GM23248 (cell line): Measurements from ENCODE around the gene RNASE7. TPM values are rescaled to one million over a fixed set of nuclear protein-coding genes. Genes with fewer than 3 reads are reported as not detected.
"Not testable (repeated sequence)": the region's sequence is repeated elsewhere in the genome, so short reads cannot be mapped to it uniquely, and the experiment has no call there.

ENCODE experiments used
- DNase-seq: peaks from one replicate; pipeline ENCODE4 v3.0.0-alpha.2; 2015
- H2AFZ ChIP-seq: fragments of 200-600 bp; sonication (generic); 2 replicates; pipeline ENCODE4 v1.6.1; 2016; ENCODE audit warnings: antibody characterized with exemption
- H3F3A ChIP-seq: fragments of 200-600 bp; sonication (generic); 2 replicates; pipeline ENCODE4 v1.6.1; 2016; ENCODE audit warnings: mild to moderate bottlenecking, antibody characterized with exemption, mixed run types; ENCODE audit not compliant: insufficient read depth
- H3K27ac ChIP-seq: fragments of 200-600 bp; sonication (generic); 2 replicates; pipeline ENCODE4 v1.5.1; 2016; ENCODE audit warnings: mild to moderate bottlenecking
- H3K27me3 ChIP-seq: fragments of 200-600 bp; sonication (generic); replicated peaks from 2 replicates; pipeline ENCODE4 v1.6.1; 2016; ENCODE audit warnings: mild to moderate bottlenecking; ENCODE audit not compliant: insufficient read depth
- H3K36me3 ChIP-seq: fragments of 200-600 bp; sonication (generic); 2 replicates; pipeline ENCODE4 v1.6.1; 2016; ENCODE audit warnings: low read depth, mild to moderate bottlenecking
- H3K4me1 ChIP-seq: fragments of 200-600 bp; sonication (generic); 2 replicates; pipeline ENCODE4 v1.6.1; 2016; ENCODE audit warnings: mild to moderate bottlenecking; ENCODE audit not compliant: insufficient read depth
- H3K4me2 ChIP-seq: fragments of 200-600 bp; sonication (generic); one replicate; pipeline ENCODE4 v1.6.1; 2016; ENCODE audit warnings: mild to moderate bottlenecking; ENCODE audit not compliant: unreplicated experiment
- H3K4me3 ChIP-seq: fragments of 200-600 bp; sonication (generic); 2 replicates; pipeline ENCODE4 v1.5.1; 2016; ENCODE audit warnings: mild to moderate bottlenecking
- H3K79me2 ChIP-seq: fragments of 200-600 bp; sonication (generic); 2 replicates; pipeline ENCODE4 v1.6.1; 2016; ENCODE audit warnings: mild to moderate bottlenecking; ENCODE audit not compliant: insufficient read depth
- H3K9ac ChIP-seq: fragments of 200-600 bp; sonication (generic); 2 replicates; pipeline ENCODE4 v1.6.1; 2016; ENCODE audit warnings: mild to moderate bottlenecking
- H3K9me2 ChIP-seq: fragments of 200-600 bp; sonication (generic); 2 replicates; pipeline ENCODE4 v1.6.1; 2016; ENCODE audit warnings: mixed run types, mild to moderate bottlenecking, moderate library complexity; ENCODE audit not compliant: insufficient read depth
- H3K9me3 ChIP-seq: fragments of 200-600 bp; sonication (generic); one replicate; pipeline ENCODE4 v1.6.1; 2017; ENCODE audit warnings: low read depth
- H4K20me1 ChIP-seq: fragments of 200-600 bp; sonication (generic); 2 replicates; pipeline ENCODE4 v1.6.0; 2016; ENCODE audit not compliant: insufficient read depth
- EZH2 ChIP-seq: fragments of 200-600 bp; sonication (generic); IDR thresholded peaks from 2 replicates; pipeline ENCODE4 v1.6.1; 2018; ENCODE audit warnings: antibody characterized with exemption, mild to moderate bottlenecking; ENCODE audit not compliant: insufficient read depth, poor library complexity, severe bottlenecking
- EZH2phosphoT487 ChIP-seq: fragments of 200-600 bp; sonication (generic); IDR thresholded peaks from 2 replicates; pipeline ENCODE4 v1.6.1; 2018; ENCODE audit warnings: antibody characterized with exemption, moderate library complexity, mild to moderate bottlenecking, low read depth; ENCODE audit not compliant: insufficient read depth
- WGBS, 2 experiments: methylation state at CpG; one replicate each; pipeline ENCODE4 v1.1.6; 2015 to 2017; ENCODE audit warnings: low lambda C conversion rate in 2 of 2, low coverage in 1 of 2; ENCODE audit errors: missing lambda C conversion rate in 2 of 2; 5-methylcytosine and 5-hydroxymethylcytosine counted together
- in situ Hi-C: fragments of 300-500 bp; cut with MboI; formaldehyde crosslinking; loops from 2 replicates; pipeline ENCODE4 v1.15.0; 2020
- polyA plus RNA-seq: library from polyadenylated mRNA; unstranded; fragments of >200 nt; fragmentation: Nextera tagmentation; extraction: Ambion mirVana; gene quantifications from 2 replicates; pipeline ENCODE4 v1.2.1, GENCODE V29; 2016
- total RNA-seq: library from RNA; depleted of rRNA; stranded (reverse); fragments of >200 nt; shearing (Covaris generic); gene quantifications from 2 replicates; pipeline ENCODE4 v1.2.3, GENCODE V29; 2014

Gene RNASE7
- total and polyA plus RNA-seq, 2 experiments from 2014 or later = not detected

DNA sequence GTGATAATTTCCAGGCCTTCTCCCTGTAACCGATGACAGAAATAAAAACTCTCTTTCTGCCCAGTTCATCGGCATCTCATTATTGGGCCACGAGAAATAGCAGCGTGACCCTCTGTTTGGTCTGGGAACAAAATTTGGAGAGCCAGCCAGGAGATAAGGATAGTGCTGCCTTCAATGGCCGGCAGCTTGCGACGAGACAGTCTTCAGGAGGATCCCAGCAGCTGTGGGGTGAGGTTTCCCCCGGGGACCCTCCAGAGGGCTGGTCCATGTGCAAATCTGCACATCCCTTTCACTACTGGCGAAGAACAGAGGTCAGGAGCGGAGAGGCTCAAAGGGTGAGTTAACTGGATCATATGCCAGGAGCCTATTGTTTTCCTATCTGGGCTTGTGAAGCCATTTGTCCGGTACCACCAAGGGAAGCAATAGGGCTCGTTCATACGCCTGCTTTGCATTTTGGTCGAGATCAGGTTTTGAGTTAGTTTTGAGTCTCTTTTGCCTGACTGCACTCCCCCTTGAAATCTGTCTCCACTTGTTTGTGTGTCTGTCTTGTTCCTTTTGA lies 38.3 kb upstream of the RNASE7 start:
- in situ Hi-C loops = no loop called here

DNA sequence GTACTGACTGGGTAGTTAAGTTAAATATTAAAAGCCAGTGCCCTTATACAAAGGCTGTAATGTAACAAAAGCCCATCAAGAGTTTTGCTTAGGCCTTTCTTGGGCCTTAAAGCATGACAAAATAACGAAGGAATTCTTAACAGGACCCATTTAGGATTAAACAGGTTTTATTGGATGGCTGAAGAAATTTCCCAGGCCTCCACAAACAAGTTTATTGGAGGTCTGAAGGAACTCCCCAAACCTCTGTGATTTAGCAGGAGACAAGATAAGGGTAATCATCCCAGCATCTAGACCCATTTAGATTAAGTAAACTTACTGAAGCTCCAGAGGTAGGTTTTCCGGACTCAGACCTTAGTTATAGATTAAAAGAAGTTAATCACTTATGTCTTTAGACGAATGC lies 32.4 kb upstream of the RNASE7 start:
- not testable (repeated sequence) for H2AFZ ChIP-seq, DNase-seq, H3K4me2 ChIP-seq, H3K4me3 ChIP-seq, H3K9me3 ChIP-seq, H3K9ac ChIP-seq, H3K36me3 ChIP-seq, H3K27me3 ChIP-seq, H3F3A ChIP-seq, H3K9me2 ChIP-seq, H4K20me1 ChIP-seq, H3K4me1 ChIP-seq, H3K79me2 ChIP-seq, H3K27ac ChIP-seq
- in situ Hi-C loops = loop anchor here (10.0 kb wide), 1 partner anchor 85 kb away; the partner anchor contains the start of gene ZNF219
- WGBS, 2 experiments = 68 to 75% methylated on average over 3 of the region's 3 CpGs

More for the DNA sequence above, 38.3 kb upstream of the RNASE7 start:
- DNase-seq = no peak
- 84 to 89% methylated on average over 14 of the region's 14 CpGs for WGBS, 2 experiments
- Histone ChIP-seq H3K4me1 (peaks cover 5% of the 10 kb centered on the region), H2AFZ (no peak overlapping the region), H3K27ac (no peak overlapping the region), H4K20me1 (no peaks in the 10 kb centered on the region), H3K4me2 (no peak overlapping the region), H3K4me3 (no peak overlapping the region), H3F3A (peaks cover 6% of the 10 kb centered on the region), H3K79me2 (no peaks in the 10 kb centered on the region), H3K9ac (no peak overlapping the region), H3K27me3 (no peaks in the 10 kb centered on the region), H3K9me2 (no peaks in the 10 kb centered on the region), H3K36me3 (no peaks in the 10 kb centered on the region), H3K9me3 (no peaks in the 10 kb centered on the region)
- no peak for TF ChIP-seq EZH2
- no peak for TF ChIP-seq EZH2phosphoT487

DNA sequence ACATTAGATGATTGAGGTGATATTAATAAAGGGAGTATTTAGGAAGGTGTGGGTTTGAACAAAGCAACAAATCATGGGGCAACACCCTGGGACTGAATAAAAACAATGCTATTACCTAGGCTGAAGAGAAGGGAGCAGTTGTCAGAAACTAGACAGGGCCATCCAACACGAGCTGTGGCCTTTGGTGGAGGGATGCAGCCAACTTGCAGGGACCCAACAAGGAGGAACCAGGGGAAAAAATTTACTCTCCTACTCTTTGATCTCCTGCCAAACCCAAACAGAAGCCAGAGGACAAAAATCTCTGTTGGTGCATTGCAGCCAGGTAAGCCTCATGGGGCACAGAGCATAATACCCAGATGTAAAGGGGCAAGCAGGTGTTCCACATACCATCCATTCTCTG lies 31.0 kb upstream of the RNASE7 start:
- Histone ChIP-seq H3F3A (no peaks in the 10 kb centered on the region), H3K36me3 (no peaks in the 10 kb centered on the region), H3K27ac (no peak overlapping the region), H3K4me2 (no peak overlapping the region), H3K27me3 (no peaks in the 10 kb centered on the region; the same call in 1 of the 2 replicates), H3K4me3 (no peak overlapping the region), H3K9me2 (no peaks in the 10 kb centered on the region), H4K20me1 (no peaks in the 10 kb centered on the region), H3K9ac (no peak overlapping the region), H2AFZ (no peak overlapping the region), H3K4me1 (no peaks in the 10 kb centered on the region), H3K79me2 (no peaks in the 10 kb centered on the region), H3K9me3 (no peaks in the 10 kb centered on the region)
- no peak for DNase-seq
- in situ Hi-C loops = loop anchor here (10.0 kb wide), 1 partner anchor 84 kb away; the partner anchor contains the start of gene ZNF219
- 53 to 75% methylated on average over 1 of the region's 1 CpG for WGBS, 2 experiments
- TF ChIP-seq EZH2phosphoT487 (no peak), EZH2 (no peak)

DNA sequence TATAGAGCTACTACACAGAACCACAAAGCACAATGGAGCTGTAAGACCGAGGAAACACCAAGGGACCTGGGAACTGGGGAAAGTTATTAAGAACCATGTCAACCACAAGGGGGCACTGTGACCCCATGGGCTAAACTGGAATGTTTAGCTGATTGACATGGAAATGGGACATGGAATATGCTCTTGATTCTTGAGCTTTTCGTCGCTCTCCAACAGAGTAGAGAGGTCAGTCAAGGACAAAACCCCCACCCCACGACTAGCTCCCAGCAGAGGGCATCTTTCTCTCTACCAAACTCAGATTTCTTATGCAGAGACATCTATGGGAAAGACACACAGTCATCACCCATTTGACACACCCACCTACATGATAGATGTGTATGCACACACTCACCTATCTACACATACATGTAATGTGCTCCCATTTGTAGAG lies 27.4 kb upstream of the RNASE7 start:
- Histone ChIP-seq H3K4me1 (no peaks in the 10 kb centered on the region), H4K20me1 (no peaks in the 10 kb centered on the region), H3K9me3 (no peaks in the 10 kb centered on the region), H3K27me3 (no peaks in the 10 kb centered on the region; the same call in 1 of the 2 replicates), H3K27ac (no peak overlapping the region), H3F3A (no peaks in the 10 kb centered on the region), H3K9me2 (no peaks in the 10 kb centered on the region), H3K9ac (no peak overlapping the region), H3K36me3 (no peaks in the 10 kb centered on the region), H2AFZ (no peak overlapping the region), H3K4me3 (no peak overlapping the region), H3K79me2 (no peaks in the 10 kb centered on the region), H3K4me2 (no peak overlapping the region)
- DNase-seq = peak; percentile 84
- in situ Hi-C loops = loop anchor here (10.0 kb wide), 1 partner anchor 80 kb away; the partner anchor contains the start of gene ZNF219
- TF ChIP-seq EZH2 (no peak), EZH2phosphoT487 (no peak)
- 0 to 1% methylated on average over 4 of the region's 4 CpGs for WGBS, 2 experiments

DNA sequence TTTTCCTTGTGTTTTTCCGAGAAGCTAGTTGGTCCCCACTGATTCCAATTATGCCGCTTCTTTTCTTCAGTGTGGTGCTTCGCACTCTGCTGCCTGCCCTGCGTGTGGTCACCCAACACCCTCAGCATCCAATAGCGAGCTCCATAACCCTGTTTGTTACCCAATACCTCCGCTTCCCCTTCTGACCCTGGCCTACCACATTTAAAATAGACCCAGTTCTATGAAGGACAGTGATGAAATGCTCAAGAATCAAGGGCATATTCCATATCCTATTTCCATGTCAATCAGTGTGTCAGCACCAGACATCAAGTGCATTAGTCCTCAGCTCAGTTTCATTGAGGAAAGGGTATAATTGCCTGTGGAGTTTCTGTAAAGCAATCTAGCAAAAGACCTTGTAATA lies 26.9 kb upstream of the RNASE7 start:
- H3K4me2 ChIP-seq = no peak overlapping the region
- no peaks in the 10 kb centered on the region for H3K9me2 ChIP-seq
- H3F3A ChIP-seq = no peaks in the 10 kb centered on the region
- DNase-seq = no peak
- in situ Hi-C loops = loop anchor here (10.0 kb wide), 1 partner anchor 79 kb away; the partner anchor contains the start of gene ZNF219
- H3K27ac ChIP-seq = no peak overlapping the region
- H3K4me1 ChIP-seq = no peaks in the 10 kb centered on the region
- TF ChIP-seq EZH2 = no peak
- TF ChIP-seq EZH2phosphoT487 = no peak
- H4K20me1 ChIP-seq = no peaks in the 10 kb centered on the region
- H3K36me3 ChIP-seq = no peaks in the 10 kb centered on the region
- no peaks in the 10 kb centered on the region for H3K9me3 ChIP-seq
- no peak overlapping the region for H2AFZ ChIP-seq
- no peak overlapping the region for H3K4me3 ChIP-seq
- no peak overlapping the region for H3K9ac ChIP-seq
- WGBS, 2 experiments = 66 to 70% methylated on average over 6 of the region's 6 CpGs
- no peaks in the 10 kb centered on the region; the same call in 1 of the 2 replicates for H3K27me3 ChIP-seq
- H3K79me2 ChIP-seq = no peaks in the 10 kb centered on the region
